HepG2 (cell line): ENCODE results near the gene FNDC3B. TPM values are rescaled to one million over a fixed set of nuclear protein-coding genes. Genes with fewer than 3 reads are reported as not detected.

Experiments used
- AGO2 ChIP-seq: fragments of 200-400 bp; formaldehyde crosslinking; optimal IDR thresholded peaks from 2 replicates; pipeline ENCODE3; 2017; ENCODE audit warnings: mild to moderate bottlenecking, low read depth, low read length, moderate library complexity
- DNMT1 ChIP-seq: sonication (generic); formaldehyde crosslinking; IDR thresholded peaks from 2 replicates; pipeline ENCODE4 v1.5.1; 2020; ENCODE audit warnings: mild to moderate bottlenecking, missing genetic modification reagents
- ELF1 ChIP-seq: sonication (generic); formaldehyde crosslinking; IDR thresholded peaks from 2 replicates; pipeline ENCODE4 v1.4.0; 2020; ENCODE audit warnings: missing genetic modification reagents
- HNRNPLL ChIP-seq: fragments of 200-400 bp; formaldehyde crosslinking; IDR thresholded peaks from 2 replicates; pipeline ENCODE4 v1.6.1; 2017; ENCODE audit warnings: mild to moderate bottlenecking, low read depth, low read length; ENCODE audit not compliant: poor library complexity, severe bottlenecking
- JUND ChIP-seq: sonication (generic); formaldehyde crosslinking; IDR thresholded peaks from 2 replicates; pipeline ENCODE4 v1.8.0; 2022; ENCODE audit warnings: mild to moderate bottlenecking, missing genetic modification reagents
- KDM5B ChIP-seq: sonication (generic); formaldehyde crosslinking; IDR thresholded peaks from 2 replicates; pipeline ENCODE4 v1.4.0; 2020; ENCODE audit warnings: missing genetic modification reagents, mild to moderate bottlenecking, borderline replicate concordance
- MAZ ChIP-seq, 2 experiments: sonication (generic) in 1 of 2; formaldehyde crosslinking in 1 of 2; IDR thresholded peaks; 2 replicates each; pipeline versions ENCODE4 v1.5.0 to v1.6.1; 2012 to 2020; ENCODE audit warnings: low read depth in 2 of 2, mild to moderate bottlenecking in 2 of 2, borderline replicate concordance in 1 of 2, improper control_type of control experiment in 1 of 2, low read length in 1 of 2, missing genetic modification reagents in 1 of 2, moderate library complexity in 1 of 2
- MYNN ChIP-seq: sonication (generic); formaldehyde crosslinking; IDR thresholded peaks from 2 replicates; pipeline ENCODE4 v1.4.0; 2020; ENCODE audit warnings: mild to moderate bottlenecking, low read depth, missing genetic modification reagents
- RBM39 ChIP-seq: fragments of 200-400 bp; formaldehyde crosslinking; IDR thresholded peaks from one replicate; pipeline ENCODE4 v1.6.1; 2018; ENCODE audit warnings: antibody characterized with exemption, mild to moderate bottlenecking, low read depth, low read length; ENCODE audit not compliant: poor library complexity, severe bottlenecking
- SCMH1 ChIP-seq: sonication (generic); formaldehyde crosslinking; IDR thresholded peaks from 2 replicates; pipeline ENCODE4 v1.9.0; 2021; ENCODE audit warnings: missing genetic modification reagents, mild to moderate bottlenecking, borderline replicate concordance
- SMYD3 ChIP-seq: sonication (generic); formaldehyde crosslinking; IDR thresholded peaks from 2 replicates; pipeline ENCODE4 v1.8.1; 2023; ENCODE audit warnings: mild to moderate bottlenecking, missing genetic modification reagents
- ZFP1 ChIP-seq: IDR thresholded peaks from 2 replicates; pipeline ENCODE4 v1.6.1; 2016
- ZFP82 ChIP-seq: sonication (generic); formaldehyde crosslinking; IDR thresholded peaks from 2 replicates; pipeline ENCODE4 v1.5.1; 2020; ENCODE audit warnings: mild to moderate bottlenecking, missing genetic modification reagents, borderline replicate concordance
- ZNF230 ChIP-seq: sonication (generic); formaldehyde crosslinking; IDR thresholded peaks from 2 replicates; pipeline ENCODE4 v1.4.0; 2020; ENCODE audit warnings: mild to moderate bottlenecking, missing genetic modification reagents
- ZNF512 ChIP-seq: sonication (generic); formaldehyde crosslinking; IDR thresholded peaks from 2 replicates; pipeline ENCODE4 v1.4.0; 2020; ENCODE audit warnings: mild to moderate bottlenecking, missing genetic modification reagents
- ZNF687 ChIP-seq: sonication (generic); formaldehyde crosslinking; IDR thresholded peaks from 2 replicates; pipeline ENCODE4 v1.5.1; 2020; ENCODE audit warnings: mild to moderate bottlenecking, missing genetic modification reagents, moderate library complexity
- ZNF709 ChIP-seq: sonication (generic); formaldehyde crosslinking; IDR thresholded peaks from 2 replicates; pipeline ENCODE4 v1.5.0; 2020; ENCODE audit warnings: mild to moderate bottlenecking, missing genetic modification reagents
- polyA plus RNA-seq, 8 experiments: library from polyadenylated mRNA; depleted of rRNA in 3 of 8; stranded (reverse) in 7 of 8; unstranded in 1 of 8; fragments of >200 nt; fragmentation: Illumina TruSeq in 4 of 8; extraction: Trizol in 4 of 8; gene quantifications; 2 replicates each; pipeline versions ENCODE4 v1.2.1 to v1.2.3, GENCODE V29; 2011 to 2016; ENCODE audit warnings: low read depth in 4 of 8, missing spikeins in 1 of 8, mixed read lengths in 1 of 8; ENCODE audit not compliant: insufficient read depth in 1 of 8
- total RNA-seq, 5 experiments: library from RNA; depleted of rRNA; stranded (reverse); fragments of >200 nt; fragmentation: Illumina TruSeq; extraction: Trizol; gene quantifications; 2 replicates each; pipeline ENCODE4 v1.2.3, GENCODE V29; 2016; ENCODE audit warnings: low read depth in 1 of 5
- TF ChIP-seq, protein P1 (sequence below): sonication (generic); formaldehyde crosslinking; IDR thresholded peaks from 2 replicates; pipeline ENCODE4 v1.4.0; 2020; ENCODE audit warnings: missing genetic modification reagents

Gene FNDC3B
- total and polyA plus RNA-seq, 2 of the 13 experiments (the other 11 are each of a cell fraction or from before 2014, with no cell fraction given) = 74.8 to 103 TPM

GRCh38 chr3:172140499-172141391, 101.4 kb downstream of the FNDC3B start (continued):
- TF ChIP-seq ZNF687 (no peak), ELF1 (CRISPR knock-in tag) (peak; percentile 56; the same call in 1 of the 2 replicates), HNRNPLL (no peak), MAZ (IDR thresholded peaks at IDR 0.05; ENCODE audit: borderline replicate concordance, low read depth, low read length) (no peak), MAZ (CRISPR knock-in tag; IDR thresholded peaks at IDR 0.05; ENCODE audit: low read depth) (no peak), DNMT1 (CRISPR knock-in tag) (no peak), ZFP1 (CRISPR knock-in tag) (no peak; the same call in 1 of the 2 replicates), SCMH1 (CRISPR knock-in tag) (no peak), ZNF230 (CRISPR knock-in tag) (no peak), MYNN (CRISPR knock-in tag) (0 out of 2 replicates have a peak, but pooled peaks have one; percentile 53), ZNF709 (peak; percentile 60; the same call in 1 of the 2 replicates), ZFP82 (CRISPR knock-in tag) (0 out of 2 replicates have a peak, but pooled peaks have one; percentile 23), JUND (CRISPR knock-in tag) (peak; percentile 97), SMYD3 (CRISPR knock-in tag) (peak; percentile 98), KDM5B (no peak), ZNF512 (CRISPR knock-in tag) (no peak), RBM39 (no peak), AGO2 (peak; percentile 57)
- TF ChIP-seq, protein P1, sequence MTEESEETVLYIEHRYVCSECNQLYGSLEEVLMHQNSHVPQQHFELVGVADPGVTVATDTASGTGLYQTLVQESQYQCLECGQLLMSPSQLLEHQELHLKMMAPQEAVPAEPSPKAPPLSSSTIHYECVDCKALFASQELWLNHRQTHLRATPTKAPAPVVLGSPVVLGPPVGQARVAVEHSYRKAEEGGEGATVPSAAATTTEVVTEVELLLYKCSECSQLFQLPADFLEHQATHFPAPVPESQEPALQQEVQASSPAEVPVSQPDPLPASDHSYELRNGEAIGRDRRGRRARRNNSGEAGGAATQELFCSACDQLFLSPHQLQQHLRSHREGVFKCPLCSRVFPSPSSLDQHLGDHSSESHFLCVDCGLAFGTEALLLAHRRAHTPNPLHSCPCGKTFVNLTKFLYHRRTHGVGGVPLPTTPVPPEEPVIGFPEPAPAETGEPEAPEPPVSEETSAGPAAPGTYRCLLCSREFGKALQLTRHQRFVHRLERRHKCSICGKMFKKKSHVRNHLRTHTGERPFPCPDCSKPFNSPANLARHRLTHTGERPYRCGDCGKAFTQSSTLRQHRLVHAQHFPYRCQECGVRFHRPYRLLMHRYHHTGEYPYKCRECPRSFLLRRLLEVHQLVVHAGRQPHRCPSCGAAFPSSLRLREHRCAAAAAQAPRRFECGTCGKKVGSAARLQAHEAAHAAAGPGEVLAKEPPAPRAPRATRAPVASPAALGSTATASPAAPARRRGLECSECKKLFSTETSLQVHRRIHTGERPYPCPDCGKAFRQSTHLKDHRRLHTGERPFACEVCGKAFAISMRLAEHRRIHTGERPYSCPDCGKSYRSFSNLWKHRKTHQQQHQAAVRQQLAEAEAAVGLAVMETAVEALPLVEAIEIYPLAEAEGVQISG (CRISPR knock-in tag) = peak; percentile 84
